Psoas muscle (tissue), 8 donors: Measurements from ENCODE around the gene RNF213. TPM values are rescaled to one million over a fixed set of nuclear protein-coding genes. Genes with fewer than 3 reads are reported as not detected.

ENCODE experiments used
- ATAC-seq, 4 donors: fragments of 200-7000 bp; cut with Tn5 transposase; one replicate each; pipeline ENCODE4 v1.9.1; 2020; ENCODE audit warnings: moderate library complexity in 3 of 4, mild to moderate bottlenecking in 2 of 4
- DNase-seq, 2 donors: peaks; one replicate each; pipeline ENCODE4 v3.0.0-alpha.2; 2020
- H3K27ac ChIP-seq: fragments of 200-600 bp; one replicate; pipeline ENCODE4 v1.8.0; 2022
- H3K27me3 ChIP-seq, 3 donors: fragments of 200-600 bp in 1 of 3; one replicate each; pipeline versions ENCODE4 v1.6.1 to v1.8.0; 2013 to 2022; ENCODE audit warnings: low read length in 2 of 3, mild to moderate bottlenecking in 2 of 3, moderate library complexity in 1 of 3; ENCODE audit not compliant: insufficient read depth in 3 of 3
- H3K36me3 ChIP-seq, 2 donors: fragments of 200-600 bp in 1 of 2; one replicate each; pipeline versions ENCODE4 v1.6.1 to v1.8.0; 2013 to 2022; ENCODE audit warnings: low read depth in 1 of 2, mild to moderate bottlenecking in 1 of 2, moderate library complexity in 1 of 2; ENCODE audit not compliant: insufficient read depth in 1 of 2
- H3K4me1 ChIP-seq: fragments of 200-600 bp; one replicate; pipeline ENCODE4 v1.8.0; 2022
- H3K4me3 ChIP-seq: fragments of 200-600 bp; one replicate; pipeline ENCODE4 v1.8.0; 2022; ENCODE audit warnings: mild to moderate bottlenecking
- H3K9me3 ChIP-seq: fragments of 200-600 bp; one replicate; pipeline ENCODE4 v1.8.0; 2022
- CTCF ChIP-seq: fragments of 200-600 bp; IDR thresholded peaks from one replicate; pipeline ENCODE4 v1.8.0; 2022; ENCODE audit warnings: antibody characterized with exemption
- WGBS, 3 donors: extraction: QIAGEN DNeasy Blood & Tissue Kit; methylation state at CpG; one replicate each; pipeline versions ENCODE4 v1.1.6 to v1.1.7; 2013; 5-methylcytosine and 5-hydroxymethylcytosine counted together
- intact Hi-C, 2 donors: fragments of 100-400 bp; cut with DNase I; formaldehyde crosslinking; loops; one replicate each; pipeline versions ENCODE4 v1.11.0 to v1.14.2; 2022
- polyA plus RNA-seq, 3 donors: library from polyadenylated mRNA; stranded (reverse); fragments of 200-250 nt; gene quantifications; one replicate each; pipeline ENCODE4 v1.2.3, GENCODE V29; 2013
- total RNA-seq, 4 donors: library from RNA; stranded (reverse); fragmentation: NEBNext Ultra II Directional in 2 of 4; extraction: Animal tissue kit (Norgen Biotek cat#: 25700) in 2 of 4; gene quantifications; one replicate each; pipeline versions ENCODE4 v1.2.1 to v1.2.4, GENCODE V29; 2021 to 2023
- donor health status: healthy with polysubstance abuse.
- donor health status: DM: no; HTN: no; CAD: no; lungs with moderate emphysema.
- donor health status: Bipolar disorder and iron deficiency.
- donor health status: healthy.
- donor health status: DM: yes; HTN: yes; CAD: no.
- donor health status: DM: no; HTN: no; CAD: no.
- donor health status: DM: no; HTN: no; CAD: no.
- donor health status: DM: yes; HTN: yes; CAD: no.

Gene RNF213
- total and polyA plus RNA-seq, 7 donors: 10.2 to 42.0 (median 33.7) TPM

- TF ChIP-seq CTCF: no peak
- DNase-seq (no peak), ATAC-seq (no peak)
- Histone ChIP-seq H3K27me3 (no peaks in the 10 kb centered on the region), H3K4me1 (peaks cover 35% of the 10 kb centered on the region), H3K27ac (no peak overlapping the region), H3K9me3 (no peaks in the 10 kb centered on the region), H3K36me3 (peaks cover 0 to 17% of the 10 kb centered on the region in 2 donors), H3K4me3 (peak overlapping the region; percentile 100)
- intact Hi-C loops: no loop called here
- 43 to 46% (median 44%) methylated on average over 26 of the region's 26 CpGs for WGBS, 3 donors
Measured at GRCh38 chr17:80413771-80414507, 153.3 kb downstream of the RNF213 start.

- peak overlapping the region; percentile 99 for H3K27ac ChIP-seq
- no peak for DNase-seq
- peaks cover 0 to 17% of the 10 kb centered on the region in 2 donors for H3K36me3 ChIP-seq
- TF ChIP-seq CTCF: no peak
- H3K27me3 ChIP-seq: no peaks in the 10 kb centered on the region
- H3K9me3 ChIP-seq: no peaks in the 10 kb centered on the region
- H3K4me3 ChIP-seq: peak overlapping the region; percentile 100
- H3K4me1 ChIP-seq: peaks cover 35% of the 10 kb centered on the region
- no peak for ATAC-seq
- 1 to 2% (median 1%) methylated on average over 15 of the region's 15 CpGs for WGBS, 3 donors
- intact Hi-C loops: no loop called here
Measured at GRCh38 chr17:80414508-80414802, 153.8 kb downstream of the RNF213 start.

- peak; percentile 93 to 97 (median 94) for ATAC-seq
- Histone ChIP-seq H3K4me3 (peak within 1 kb of the TSS; percentile 100), H3K9me3 (no peaks in the 10 kb centered on the region), H3K27me3 (no peaks in the 10 kb centered on the region), H3K4me1 (peaks cover 35% of the 10 kb centered on the region), H3K36me3 (peaks cover 0 to 17% of the 10 kb centered on the region in 2 donors), H3K27ac (peak within 1 kb of the TSS; percentile 99)
- intact Hi-C loops: no loop called here
- WGBS, 3 donors: 0 to 1% (median 1%) methylated on average over 96 to 97 of the region's 97 CpGs
- TF ChIP-seq CTCF: no peak
- DNase-seq: peak; percentile 95 to 98
Measured at GRCh38 chr17:80414803-80415625, 154.4 kb downstream of the RNF213 start, which contains the start of gene ENDOV. ENDOV (plus strand) TSS chr17:80415167; CDS start chr17:80415195, 28 bp downstream.

- intact Hi-C loops: no loop called here
- peak overlapping the region; percentile 99 for H3K27ac ChIP-seq
- ATAC-seq: peak in 2 of 4 donors; percentile 32 to 40
- H3K4me3 ChIP-seq: peak overlapping the region; percentile 100
- H3K4me1 ChIP-seq: peaks cover 35% of the 10 kb centered on the region
- peaks cover 0 to 17% of the 10 kb centered on the region in 2 donors for H3K36me3 ChIP-seq
- no peak for TF ChIP-seq CTCF
- H3K27me3 ChIP-seq: no peaks in the 10 kb centered on the region
- no peaks in the 10 kb centered on the region for H3K9me3 ChIP-seq
- 8 to 9% (median 8%) methylated on average over 39 of the region's 39 CpGs for WGBS, 3 donors
- peak in 1 of 2 donors; percentile 42 for DNase-seq
Measured at GRCh38 chr17:80415626-80416137, 155.0 kb downstream of the RNF213 start.
